Measurements from ENCODE around the gene TFB1M. TPM values are rescaled to one million over a fixed set of nuclear protein-coding genes. Genes with fewer than 3 reads are reported as not detected.

The TFB1M gene
- total RNA-seq, 1 donor from 2014 or later: 7.6 TPM

DNA sequence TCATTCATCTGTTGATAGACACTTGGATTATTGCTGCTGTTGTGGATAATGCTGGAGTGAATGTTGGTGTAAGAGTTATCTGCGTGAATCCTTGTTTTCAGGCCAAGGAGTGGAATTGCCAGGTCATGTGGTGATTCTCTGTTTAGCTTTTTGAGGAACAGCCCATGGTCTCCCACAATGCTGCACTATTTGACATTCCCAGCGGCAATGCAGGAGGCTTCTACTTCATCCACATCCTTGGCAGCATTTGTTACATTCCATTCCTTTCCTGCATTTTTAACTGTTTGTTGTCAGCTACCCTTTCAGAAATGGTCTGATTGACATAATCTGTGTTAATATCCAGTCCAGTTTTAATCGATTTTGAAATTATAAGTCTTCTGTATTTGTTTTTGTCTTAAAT lies 102.2 kb downstream of the TFB1M start:
- Histone ChIP-seq H3K9me3 (no peaks in the 10 kb centered on the region), H3K27me3 (no peaks in the 10 kb centered on the region), H3K4me3 (no peak overlapping the region), H3K36me3 (no peaks in the 10 kb centered on the region), H3K27ac (no peak overlapping the region), H3K4me1 (no peaks in the 10 kb centered on the region)
- intact Hi-C loops (cut with DNase I): no loop called here
- TF ChIP-seq POLR2A (IDR thresholded peaks at IDR 0.05) (no peak), POLR2AphosphoS5 (IDR thresholded peaks at IDR 0.05; ENCODE audit: insufficient read depth in 1 of 2, low read depth in 1 of 2) (no peak)
- TF ChIP-seq, protein P1, sequence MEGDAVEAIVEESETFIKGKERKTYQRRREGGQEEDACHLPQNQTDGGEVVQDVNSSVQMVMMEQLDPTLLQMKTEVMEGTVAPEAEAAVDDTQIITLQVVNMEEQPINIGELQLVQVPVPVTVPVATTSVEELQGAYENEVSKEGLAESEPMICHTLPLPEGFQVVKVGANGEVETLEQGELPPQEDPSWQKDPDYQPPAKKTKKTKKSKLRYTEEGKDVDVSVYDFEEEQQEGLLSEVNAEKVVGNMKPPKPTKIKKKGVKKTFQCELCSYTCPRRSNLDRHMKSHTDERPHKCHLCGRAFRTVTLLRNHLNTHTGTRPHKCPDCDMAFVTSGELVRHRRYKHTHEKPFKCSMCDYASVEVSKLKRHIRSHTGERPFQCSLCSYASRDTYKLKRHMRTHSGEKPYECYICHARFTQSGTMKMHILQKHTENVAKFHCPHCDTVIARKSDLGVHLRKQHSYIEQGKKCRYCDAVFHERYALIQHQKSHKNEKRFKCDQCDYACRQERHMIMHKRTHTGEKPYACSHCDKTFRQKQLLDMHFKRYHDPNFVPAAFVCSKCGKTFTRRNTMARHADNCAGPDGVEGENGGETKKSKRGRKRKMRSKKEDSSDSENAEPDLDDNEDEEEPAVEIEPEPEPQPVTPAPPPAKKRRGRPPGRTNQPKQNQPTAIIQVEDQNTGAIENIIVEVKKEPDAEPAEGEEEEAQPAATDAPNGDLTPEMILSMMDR (IDR thresholded peaks at IDR 0.05): no peak
- no peak for DNase-seq (ENCODE audit: extremely low spot score in 2 of 2)

DNA sequence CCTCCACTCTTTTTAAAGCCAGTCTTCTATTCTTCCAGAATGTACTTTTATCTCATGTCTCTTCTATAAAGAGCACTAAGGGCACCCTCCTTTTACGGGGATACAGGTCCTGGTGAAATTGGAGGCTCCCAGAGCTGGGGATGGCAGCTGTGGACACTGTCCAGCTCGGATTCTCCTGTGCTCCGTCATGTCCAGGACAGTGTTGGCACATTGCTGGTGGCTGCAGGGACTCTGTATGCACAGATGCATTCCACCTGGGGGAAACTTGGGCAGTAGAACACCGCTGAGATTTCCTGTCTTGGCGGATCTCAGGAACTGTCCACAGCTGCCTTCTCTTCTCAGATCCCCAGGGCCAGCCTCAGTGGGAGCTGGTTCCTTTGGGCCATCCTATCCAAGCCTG lies 107.1 kb downstream of the TFB1M start:
- DNase-seq (ENCODE audit: extremely low spot score in 2 of 2): no peak
- TF ChIP-seq POLR2AphosphoS5 (IDR thresholded peaks at IDR 0.05; ENCODE audit: insufficient read depth in 1 of 2, low read depth in 1 of 2): no peak
- no peak for TF ChIP-seq POLR2A (IDR thresholded peaks at IDR 0.05)
- TF ChIP-seq, protein P1 (IDR thresholded peaks at IDR 0.05): no peak
- Histone ChIP-seq H3K4me3 (no peak overlapping the region), H3K4me1 (peaks cover 3% of the 10 kb centered on the region), H3K36me3 (no peaks in the 10 kb centered on the region), H3K27ac (no peak overlapping the region), H3K9me3 (no peaks in the 10 kb centered on the region), H3K27me3 (no peaks in the 10 kb centered on the region)
- intact Hi-C loops (cut with DNase I): no loop called here

Other genes with a start within 250 kb of the TFB1M start
- gene CLDN20, start 50.5 kb downstream of the TFB1M start, total RNA-seq: not detected
- not detected for gene NOX3, start 141.4 kb upstream of the TFB1M start, total RNA-seq

Measured in vagina (tissue), 2 donors.